ENCODE results near the gene RABGAP1L.
"Not testable (repeated sequence)": the region's sequence is repeated elsewhere in the genome, so short reads cannot be mapped to it uniquely, and the experiment has no call there.

Gene RABGAP1L

DNA sequence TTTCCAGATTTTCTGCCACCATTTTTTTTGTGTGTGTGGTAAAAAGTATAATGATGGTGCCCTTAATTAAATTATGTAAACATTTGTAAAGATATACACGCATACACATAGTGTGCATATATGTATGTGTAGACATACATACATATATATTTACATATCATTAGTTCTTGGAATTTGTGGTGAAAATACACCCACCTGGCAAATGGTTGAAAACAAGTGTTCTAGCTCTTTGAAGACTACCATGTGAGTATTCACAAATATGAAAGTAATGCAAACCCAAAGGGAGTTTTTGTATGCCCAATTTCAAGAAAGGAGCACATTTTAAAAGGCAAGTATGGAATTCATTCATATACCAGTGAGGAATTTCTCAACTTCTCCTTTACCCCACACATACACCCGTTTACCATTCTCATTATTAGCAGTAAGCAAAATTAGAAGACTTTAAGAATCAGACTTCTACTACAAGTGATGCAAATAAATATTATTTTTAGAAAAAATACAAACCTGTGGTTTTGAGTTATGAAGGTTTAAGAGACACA, 8.0 kb downstream of the RABGAP1L start:
- TF ChIP-seq POLR2A (IDR thresholded peaks at IDR 0.05; ENCODE audit: extremely low read depth, insufficient read length) (no peak), MYC (IDR thresholded peaks at IDR 0.05; ENCODE audit: low read depth, low read length) (no peak)
- TF ChIP-seq, protein P1, sequence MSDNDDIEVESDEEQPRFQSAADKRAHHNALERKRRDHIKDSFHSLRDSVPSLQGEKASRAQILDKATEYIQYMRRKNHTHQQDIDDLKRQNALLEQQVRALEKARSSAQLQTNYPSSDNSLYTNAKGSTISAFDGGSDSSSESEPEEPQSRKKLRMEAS (IDR thresholded peaks at IDR 0.05; ENCODE audit: low read depth, low read length) = no peak
- no peak overlapping the region for H3K4me3 ChIP-seq (ENCODE audit: low read depth, low read length)
- DNase-seq (ENCODE audit: low read depth) = no peak

- H3K4me3 ChIP-seq (ENCODE audit: low read depth, low read length) = no peak overlapping the region
- no peak for DNase-seq (ENCODE audit: low read depth)
- TF ChIP-seq, protein P1 (IDR thresholded peaks at IDR 0.05; ENCODE audit: low read depth, low read length) = no peak
- TF ChIP-seq MYC (IDR thresholded peaks at IDR 0.05; ENCODE audit: low read depth, low read length) (no peak), POLR2A (IDR thresholded peaks at IDR 0.05; ENCODE audit: extremely low read depth, insufficient read length) (no peak)
- TF ChIP-seq, protein P2, sequence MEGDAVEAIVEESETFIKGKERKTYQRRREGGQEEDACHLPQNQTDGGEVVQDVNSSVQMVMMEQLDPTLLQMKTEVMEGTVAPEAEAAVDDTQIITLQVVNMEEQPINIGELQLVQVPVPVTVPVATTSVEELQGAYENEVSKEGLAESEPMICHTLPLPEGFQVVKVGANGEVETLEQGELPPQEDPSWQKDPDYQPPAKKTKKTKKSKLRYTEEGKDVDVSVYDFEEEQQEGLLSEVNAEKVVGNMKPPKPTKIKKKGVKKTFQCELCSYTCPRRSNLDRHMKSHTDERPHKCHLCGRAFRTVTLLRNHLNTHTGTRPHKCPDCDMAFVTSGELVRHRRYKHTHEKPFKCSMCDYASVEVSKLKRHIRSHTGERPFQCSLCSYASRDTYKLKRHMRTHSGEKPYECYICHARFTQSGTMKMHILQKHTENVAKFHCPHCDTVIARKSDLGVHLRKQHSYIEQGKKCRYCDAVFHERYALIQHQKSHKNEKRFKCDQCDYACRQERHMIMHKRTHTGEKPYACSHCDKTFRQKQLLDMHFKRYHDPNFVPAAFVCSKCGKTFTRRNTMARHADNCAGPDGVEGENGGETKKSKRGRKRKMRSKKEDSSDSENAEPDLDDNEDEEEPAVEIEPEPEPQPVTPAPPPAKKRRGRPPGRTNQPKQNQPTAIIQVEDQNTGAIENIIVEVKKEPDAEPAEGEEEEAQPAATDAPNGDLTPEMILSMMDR (IDR thresholded peaks at IDR 0.05; ENCODE audit: low read depth, low read length) = no peak
These were observed 10.0 kb downstream of the RABGAP1L start for GRCh38 chr1:174169342-174169741.

GRCh38 chr1:174171073-174171472, 11.8 kb downstream of the RABGAP1L start:
- no peak overlapping the region for H3K4me3 ChIP-seq (ENCODE audit: low read depth, low read length)
- no peak for DNase-seq (ENCODE audit: low read depth)
- no peak for TF ChIP-seq POLR2A (IDR thresholded peaks at IDR 0.05; ENCODE audit: extremely low read depth, insufficient read length)
- no peak for TF ChIP-seq MYC (IDR thresholded peaks at IDR 0.05; ENCODE audit: low read depth, low read length)
- TF ChIP-seq, protein P2 (IDR thresholded peaks at IDR 0.05; ENCODE audit: low read depth, low read length) = no peak
- TF ChIP-seq, protein P1 (IDR thresholded peaks at IDR 0.05; ENCODE audit: low read depth, low read length) = no peak

DNA sequence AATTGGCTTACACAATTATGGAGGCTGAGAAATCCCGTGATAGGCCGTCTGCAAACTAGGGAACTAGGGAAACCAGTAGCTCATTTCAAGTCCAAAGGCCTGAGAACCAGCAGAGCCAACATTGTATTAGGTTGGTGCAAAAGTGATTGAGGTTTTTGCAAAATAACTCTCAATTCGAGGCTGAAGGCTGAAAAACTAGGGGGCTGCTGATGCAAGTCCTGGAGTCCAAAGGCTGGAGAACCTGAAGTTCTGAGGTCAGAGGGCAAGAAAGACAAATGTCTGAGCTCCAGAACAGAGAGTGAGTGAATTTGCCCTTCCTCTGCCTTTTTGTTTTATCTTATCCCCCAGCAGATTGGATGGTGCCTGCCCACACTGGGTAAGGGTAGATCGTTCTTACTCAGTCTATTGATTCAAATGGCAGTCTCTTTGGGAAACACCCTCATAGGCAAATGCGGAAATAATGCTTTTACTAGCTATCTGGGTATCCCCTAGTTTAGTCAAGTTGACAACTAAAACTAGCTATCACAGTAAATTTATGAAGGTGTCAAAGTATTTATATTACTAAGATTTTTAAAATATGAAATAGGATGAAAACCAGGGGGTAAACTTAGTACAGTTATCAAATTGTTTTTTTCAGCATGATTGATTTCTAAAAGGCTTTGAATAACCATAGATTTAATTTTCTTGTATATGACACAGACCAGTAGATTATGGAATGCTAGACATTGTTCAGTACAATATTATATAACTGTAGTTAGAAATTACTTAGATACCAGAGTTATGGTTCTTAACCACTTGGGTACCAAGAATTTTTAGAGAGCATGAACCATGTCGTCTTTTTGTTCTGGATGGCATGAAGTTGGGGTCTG, 15.4 kb downstream of the RABGAP1L start:
- no peak overlapping the region for H3K4me3 ChIP-seq (ENCODE audit: low read depth, low read length)
- TF ChIP-seq, protein P1 (IDR thresholded peaks at IDR 0.05; ENCODE audit: low read depth, low read length) = no peak
- TF ChIP-seq POLR2A (IDR thresholded peaks at IDR 0.05; ENCODE audit: extremely low read depth, insufficient read length) = no peak
- no peak for TF ChIP-seq MYC (IDR thresholded peaks at IDR 0.05; ENCODE audit: low read depth, low read length)
- TF ChIP-seq, protein P2 (IDR thresholded peaks at IDR 0.05; ENCODE audit: low read depth, low read length) = no peak
- no peak for DNase-seq (ENCODE audit: low read depth)

DNA sequence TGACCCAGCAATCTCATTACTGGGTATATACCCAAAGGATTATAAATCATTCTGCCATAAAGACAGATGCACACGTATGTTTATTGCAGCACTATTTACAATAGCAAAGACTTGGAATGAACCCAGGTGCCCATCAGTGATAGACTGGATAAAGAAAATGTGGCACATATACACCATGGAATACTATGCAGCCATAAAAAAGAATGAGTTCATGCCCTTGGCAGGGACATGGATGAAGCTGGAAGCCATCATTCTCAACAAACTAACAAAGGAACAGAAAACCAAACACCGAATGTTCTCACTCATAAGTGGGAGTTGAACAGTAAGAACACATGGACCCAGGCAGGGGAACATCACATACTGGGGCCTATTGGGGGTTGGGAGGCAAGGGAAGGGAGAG, 19.1 kb downstream of the RABGAP1L start:
- H3K4me3 ChIP-seq (ENCODE audit: low read depth, low read length); DNase-seq (ENCODE audit: low read depth): not testable (repeated sequence)

DNA sequence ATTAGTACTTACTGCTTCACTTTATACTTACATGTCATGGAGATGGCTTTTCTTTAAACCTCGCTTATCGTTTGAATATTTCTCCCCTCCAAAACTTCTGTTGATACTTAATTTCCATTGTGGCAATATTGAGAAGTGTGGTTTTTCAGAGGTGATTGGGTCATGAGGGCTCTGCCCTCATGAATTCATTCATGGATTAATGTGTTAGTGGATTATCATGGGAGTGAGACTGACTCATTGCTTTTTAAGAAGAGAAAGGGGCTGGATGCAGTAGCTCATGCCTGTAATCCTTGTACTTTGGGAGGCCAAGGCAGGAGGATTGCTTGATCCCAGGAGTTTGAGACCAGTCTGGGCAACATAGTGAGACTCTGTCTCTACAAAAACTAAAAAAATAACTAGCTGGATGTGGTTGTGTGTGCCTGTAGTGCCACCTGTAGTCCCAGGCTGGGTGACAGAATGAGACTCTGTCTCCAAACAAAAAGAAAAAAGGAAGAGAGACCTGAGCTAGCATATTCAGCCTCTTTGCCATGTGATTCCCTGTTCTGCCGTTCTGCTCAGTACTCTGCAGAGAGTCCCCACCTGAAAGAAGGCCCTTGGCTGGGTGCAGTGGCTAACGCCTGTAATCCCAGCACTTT, 30.2 kb downstream of the RABGAP1L start:
- TF ChIP-seq, protein P2 (IDR thresholded peaks at IDR 0.05; ENCODE audit: low read depth, low read length) = no peak
- TF ChIP-seq MYC (IDR thresholded peaks at IDR 0.05; ENCODE audit: low read depth, low read length) (no peak), POLR2A (IDR thresholded peaks at IDR 0.05; ENCODE audit: extremely low read depth, insufficient read length) (no peak)
- TF ChIP-seq, protein P1 (IDR thresholded peaks at IDR 0.05; ENCODE audit: low read depth, low read length) = no peak
- no peak for DNase-seq (ENCODE audit: low read depth)
- H3K4me3 ChIP-seq (ENCODE audit: low read depth, low read length) = no peak overlapping the region
